BLaER1 (cell line): Measurements from ENCODE around the gene ORC1.

Experiments
- H3K27ac ChIP-seq: shearing (Covaris generic); formaldehyde crosslinking; 2 replicates; pipeline ENCODE4 v1.8.1; 2022
- H3K27me3 ChIP-seq: shearing (Covaris generic); formaldehyde crosslinking; 2 replicates; pipeline ENCODE4 v1.8.1; 2022
- H3K36me3 ChIP-seq: shearing (Covaris generic); formaldehyde crosslinking; 2 replicates; pipeline ENCODE4 v1.8.1; 2022
- H3K4me1 ChIP-seq: shearing (Covaris generic); formaldehyde crosslinking; 2 replicates; pipeline ENCODE4 v1.8.1; 2022
- H3K4me2 ChIP-seq: shearing (Covaris generic); formaldehyde crosslinking; 2 replicates; pipeline ENCODE4 v1.8.1; 2022
- H3K4me3 ChIP-seq: shearing (Covaris generic); formaldehyde crosslinking; 2 replicates; pipeline ENCODE4 v1.8.1; 2022
- H3K9ac ChIP-seq: shearing (Covaris generic); formaldehyde crosslinking; 2 replicates; pipeline ENCODE4 v1.8.1; 2022
- H3K9me3 ChIP-seq: shearing (Covaris generic); formaldehyde crosslinking; 2 replicates; pipeline ENCODE4 v1.8.1; 2022
- H4K20me1 ChIP-seq: shearing (Covaris generic); formaldehyde crosslinking; 2 replicates; pipeline ENCODE4 v1.8.1; 2022
- Cebpa-rat ChIP-seq: shearing (Covaris generic); IDR thresholded peaks from 2 replicates; pipeline ENCODE4 v1.8.1; 2022

The ORC1 gene

GRCh38 chr1:52365071-52365745, 39.0 kb downstream of the ORC1 start:
- H3K4me1 ChIP-seq, result peaks cover 30% of the 10 kb centered on the region
- H3K27ac ChIP-seq, result peak overlapping the region; percentile 89
- H3K9ac ChIP-seq, result peak overlapping the region; percentile 90
- peak overlapping the region; percentile 93 for H3K4me2 ChIP-seq
- peaks cover 15% of the 10 kb centered on the region; the same call in 1 of the 2 replicates for H4K20me1 ChIP-seq
- peaks cover 43% of the 10 kb centered on the region for H3K36me3 ChIP-seq
- no peak for TF ChIP-seq Cebpa-rat
- peak overlapping the region; percentile 91 for H3K4me3 ChIP-seq
- no peaks in the 10 kb centered on the region for H3K9me3 ChIP-seq
- H3K27me3 ChIP-seq, result peaks cover 4% of the 10 kb centered on the region; the same call in 1 of the 2 replicates

GRCh38 chr1:52364235-52364839, 39.9 kb downstream of the ORC1 start:
- no peak for TF ChIP-seq Cebpa-rat
- H4K20me1 ChIP-seq, result peaks cover 15% of the 10 kb centered on the region; the same call in 1 of the 2 replicates
- peak overlapping the region; percentile 91; the same call in 1 of the 2 replicates for H3K4me3 ChIP-seq
- H3K4me1 ChIP-seq, result peaks cover 30% of the 10 kb centered on the region
- H3K27ac ChIP-seq, result no peak overlapping the region
- H3K36me3 ChIP-seq, result peaks cover 52% of the 10 kb centered on the region
- H3K27me3 ChIP-seq, result peaks cover 4% of the 10 kb centered on the region; the same call in 1 of the 2 replicates
- no peaks in the 10 kb centered on the region for H3K9me3 ChIP-seq
- H3K4me2 ChIP-seq, result peak overlapping the region; percentile 93
- no peak overlapping the region for H3K9ac ChIP-seq

- Histone ChIP-seq H3K4me1 (peaks cover 14% of the 10 kb centered on the region), H3K27ac (no peak overlapping the region), H3K36me3 (peaks cover 89% of the 10 kb centered on the region), H3K4me2 (no peak overlapping the region), H3K9ac (no peak overlapping the region), H3K4me3 (no peak overlapping the region), H4K20me1 (peaks cover 15% of the 10 kb centered on the region; the same call in 1 of the 2 replicates), H3K9me3 (no peaks in the 10 kb centered on the region), H3K27me3 (no peaks in the 10 kb centered on the region)
- no peak for TF ChIP-seq Cebpa-rat
Measured at GRCh38 chr1:52360595-52360968, 43.6 kb downstream of the ORC1 start.

- peaks cover 10% of the 10 kb centered on the region for H3K4me1 ChIP-seq
- H3K36me3 ChIP-seq, result peaks cover 96% of the 10 kb centered on the region
- H3K9me3 ChIP-seq, result no peaks in the 10 kb centered on the region
- no peak overlapping the region for H3K4me3 ChIP-seq
- peaks cover 14% of the 10 kb centered on the region; the same call in 1 of the 2 replicates for H4K20me1 ChIP-seq
- no peaks in the 10 kb centered on the region for H3K27me3 ChIP-seq
- H3K4me2 ChIP-seq, result no peak overlapping the region
- no peak for TF ChIP-seq Cebpa-rat
- no peak overlapping the region for H3K27ac ChIP-seq
- no peak overlapping the region for H3K9ac ChIP-seq
Measured at GRCh38 chr1:52359676-52360594, 44.3 kb downstream of the ORC1 start.

- H4K20me1 ChIP-seq, result peaks cover 6% of the 10 kb centered on the region; the same call in 1 of the 2 replicates
- H3K4me1 ChIP-seq, result 0 out of 2 replicates have a peak, but pooled peaks cover under 1% of the 10 kb centered on the region
- no peak for TF ChIP-seq Cebpa-rat
- H3K4me3 ChIP-seq, result no peak overlapping the region
- no peak overlapping the region for H3K4me2 ChIP-seq
- peaks cover 100% of the 10 kb centered on the region for H3K36me3 ChIP-seq
- no peak overlapping the region for H3K27ac ChIP-seq
- H3K27me3 ChIP-seq, result no peaks in the 10 kb centered on the region
- no peak overlapping the region for H3K9ac ChIP-seq
- H3K9me3 ChIP-seq, result no peaks in the 10 kb centered on the region
Measured at GRCh38 chr1:52358851-52359497, 45.2 kb downstream of the ORC1 start.

GRCh38 chr1:52357397-52357796, 46.8 kb downstream of the ORC1 start:
- no peaks in the 10 kb centered on the region for H3K4me1 ChIP-seq
- H4K20me1 ChIP-seq, result peaks cover 4% of the 10 kb centered on the region; the same call in 1 of the 2 replicates
- no peaks in the 10 kb centered on the region for H3K9me3 ChIP-seq
- TF ChIP-seq Cebpa-rat, result no peak
- H3K4me2 ChIP-seq, result no peak overlapping the region
- no peak overlapping the region for H3K4me3 ChIP-seq
- no peak overlapping the region for H3K27ac ChIP-seq
- H3K9ac ChIP-seq, result no peak overlapping the region
- peaks cover 100% of the 10 kb centered on the region for H3K36me3 ChIP-seq
- H3K27me3 ChIP-seq, result no peaks in the 10 kb centered on the region

GRCh38 chr1:52356818-52357355, 47.3 kb downstream of the ORC1 start:
- H3K4me3 ChIP-seq, result no peak overlapping the region
- no peak overlapping the region for H3K9ac ChIP-seq
- no peaks in the 10 kb centered on the region for H4K20me1 ChIP-seq
- no peak for TF ChIP-seq Cebpa-rat
- H3K4me2 ChIP-seq, result no peak overlapping the region
- H3K27me3 ChIP-seq, result no peaks in the 10 kb centered on the region
- no peaks in the 10 kb centered on the region for H3K9me3 ChIP-seq
- no peak overlapping the region for H3K27ac ChIP-seq
- H3K4me1 ChIP-seq, result no peaks in the 10 kb centered on the region
- peaks cover 100% of the 10 kb centered on the region for H3K36me3 ChIP-seq

GRCh38 chr1:52355847-52356505, 48.2 kb downstream of the ORC1 start:
- no peak overlapping the region for H3K4me2 ChIP-seq
- no peak for TF ChIP-seq Cebpa-rat
- H3K4me3 ChIP-seq, result no peak overlapping the region
- peaks cover 100% of the 10 kb centered on the region for H3K36me3 ChIP-seq
- H4K20me1 ChIP-seq, result no peaks in the 10 kb centered on the region
- H3K9me3 ChIP-seq, result no peaks in the 10 kb centered on the region
- H3K9ac ChIP-seq, result no peak overlapping the region
- H3K27me3 ChIP-seq, result no peaks in the 10 kb centered on the region
- no peaks in the 10 kb centered on the region for H3K4me1 ChIP-seq
- H3K27ac ChIP-seq, result no peak overlapping the region

- Histone ChIP-seq H3K4me3 (no peak overlapping the region), H3K27ac (no peak overlapping the region), H3K4me2 (no peak overlapping the region), H3K9ac (no peak overlapping the region), H3K4me1 (no peaks in the 10 kb centered on the region), H3K27me3 (no peaks in the 10 kb centered on the region), H3K36me3 (peaks cover 100% of the 10 kb centered on the region), H3K9me3 (no peaks in the 10 kb centered on the region), H4K20me1 (no peaks in the 10 kb centered on the region)
- no peak for TF ChIP-seq Cebpa-rat
Measured at GRCh38 chr1:52355436-52355835, 48.8 kb downstream of the ORC1 start.
